NCI-H187 treated with DMSO at 0.1 percent for 48 hours (cell line): ENCODE measurements around the gene MTO1.
"Not testable (repeated sequence)": the region's sequence is repeated elsewhere in the genome, so short reads cannot be mapped to it uniquely, and the experiment has no call there.

Experiments
- DNase-seq: peaks from one replicate; lab custom pipeline; 2025; lab: John Stamatoyannopoulos, UW

Gene MTO1

GRCh38 chr6:73505142-73505541 is 43.6 kb downstream of the MTO1 start:
- no peak for DNase-seq

GRCh38 chr6:73505705-73506104 is 44.2 kb downstream of the MTO1 start:
- DNase-seq: not testable (repeated sequence)

DNA sequence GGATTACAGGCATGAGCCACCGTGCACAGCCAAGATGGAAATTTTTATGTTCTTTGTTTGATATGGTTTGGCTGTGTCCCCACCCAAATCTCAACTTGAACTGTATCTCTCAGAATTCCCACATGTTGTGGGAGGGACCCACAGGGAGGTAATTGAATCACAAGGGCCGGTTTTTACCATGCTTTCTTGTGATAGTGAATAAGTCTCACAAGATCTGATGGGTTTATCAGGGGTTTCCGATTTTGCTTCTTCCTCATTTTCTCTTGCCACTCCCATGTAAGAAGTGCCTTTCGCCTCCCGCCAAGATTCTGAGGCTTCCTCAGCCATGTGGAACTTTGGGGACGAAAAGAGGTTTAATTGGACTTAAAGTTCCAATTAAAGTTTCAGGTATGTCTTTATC is 44.7 kb downstream of the MTO1 start:
- DNase-seq: no peak

DNA sequence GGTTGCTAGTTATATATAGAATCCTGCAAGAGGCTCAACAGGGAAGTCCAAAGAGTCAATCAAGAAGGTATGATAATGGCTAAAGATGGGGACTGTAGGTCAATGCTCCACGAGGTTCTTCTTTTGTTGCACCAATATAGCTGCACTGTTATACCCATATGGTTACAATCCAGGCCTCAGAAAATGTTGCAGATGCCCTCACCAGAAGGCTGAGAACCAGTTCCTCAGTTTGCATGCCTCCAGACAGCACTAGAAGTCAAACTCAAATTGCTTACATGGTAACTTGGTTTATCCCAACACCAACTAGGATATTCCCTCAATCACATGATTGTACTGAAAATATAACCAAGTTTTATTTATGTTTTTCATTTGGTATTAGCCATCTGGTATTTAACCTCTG is 47.2 kb downstream of the MTO1 start:
- DNase-seq: no peak

DNA sequence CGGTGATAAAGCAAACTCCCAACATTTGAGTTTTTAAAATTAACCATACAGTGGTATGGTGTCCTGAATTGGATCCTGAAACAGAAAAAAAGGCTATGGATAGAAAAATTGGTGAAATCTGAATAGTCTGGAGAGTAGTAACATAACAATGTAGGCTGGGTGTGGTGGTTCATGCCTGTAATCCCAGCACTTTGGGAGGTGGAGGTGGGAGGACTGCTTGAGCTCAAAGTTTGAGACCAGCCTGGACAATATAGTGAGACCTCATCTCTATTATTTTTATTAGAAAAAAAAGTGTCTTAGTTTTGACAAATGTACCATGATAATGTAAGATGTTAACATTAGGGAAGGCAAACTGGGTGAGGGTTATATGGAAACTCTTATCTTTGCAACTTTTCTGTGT is 48.3 kb downstream of the MTO1 start:
- no peak for DNase-seq

- no peak for DNase-seq
These were observed 50.3 kb downstream of the MTO1 start for GRCh38 chr6:73511796-73512195.

- DNase-seq: no peak
These were observed 51.9 kb downstream of the MTO1 start for GRCh38 chr6:73513496-73513854.

DNA sequence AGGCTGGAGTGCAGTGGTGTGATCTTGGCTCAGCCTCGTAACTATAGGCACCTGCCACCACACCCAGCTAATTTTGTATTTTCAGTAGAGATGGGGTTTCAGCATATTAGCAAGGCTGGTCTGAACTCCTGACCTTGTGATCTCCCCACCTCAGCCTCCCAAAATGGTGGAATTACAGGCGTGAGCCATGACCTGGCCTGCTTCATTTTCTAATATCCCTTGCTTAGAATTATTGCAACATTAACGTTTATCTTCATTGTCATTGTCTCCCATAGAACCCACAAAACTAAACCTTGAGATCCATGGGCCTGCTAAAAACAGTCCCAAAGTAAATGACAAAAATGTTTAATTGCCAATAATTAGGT is 53.2 kb downstream of the MTO1 start:
- no peak for DNase-seq

- no peak for DNase-seq
These were observed 53.7 kb downstream of the MTO1 start for GRCh38 chr6:73515204-73515655.

DNA sequence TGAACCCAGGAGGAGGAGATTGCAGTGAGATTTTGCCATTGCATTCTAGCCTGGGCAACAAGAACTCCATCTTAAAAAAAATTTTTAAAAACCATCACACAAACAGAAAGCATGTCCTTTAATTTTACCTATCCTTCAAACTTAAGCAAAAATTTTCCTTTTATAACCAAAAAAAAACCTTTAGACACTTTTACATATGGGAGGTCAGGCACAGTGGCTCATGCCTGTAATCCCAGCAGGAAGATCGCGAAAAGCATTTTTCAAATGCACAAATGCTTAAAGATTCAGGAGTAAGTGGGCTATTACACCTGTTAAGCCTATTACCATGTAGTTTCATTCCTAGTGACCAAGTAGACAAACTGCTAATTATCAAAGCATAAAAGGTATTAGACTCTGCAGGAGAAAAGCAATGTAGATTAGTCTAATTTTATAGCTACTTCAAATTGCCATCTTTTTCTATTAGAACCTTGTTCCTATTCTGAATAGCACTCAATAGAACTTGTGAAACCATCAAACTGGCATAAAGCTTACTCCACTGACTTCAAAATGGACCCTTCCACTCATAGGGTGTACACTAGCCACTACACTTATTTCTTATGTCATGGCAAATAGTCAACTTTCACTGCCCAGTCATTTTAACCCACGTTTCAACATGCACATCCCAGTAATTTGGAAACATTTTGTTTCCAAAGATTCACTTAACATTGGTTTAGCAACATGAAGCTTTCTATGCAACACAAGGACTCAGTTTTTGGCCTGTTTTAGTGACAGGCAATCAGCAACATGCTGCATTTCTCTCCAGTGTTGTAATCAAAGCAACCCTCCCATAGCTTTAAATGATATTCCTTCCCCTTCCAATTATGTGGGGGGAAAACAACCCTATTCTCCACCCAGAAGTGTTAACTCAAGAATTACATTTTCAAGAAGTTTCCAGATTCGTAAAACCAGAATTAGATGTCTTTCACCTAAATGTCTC is 55.3 kb downstream of the MTO1 start:
- DNase-seq: no peak

DNA sequence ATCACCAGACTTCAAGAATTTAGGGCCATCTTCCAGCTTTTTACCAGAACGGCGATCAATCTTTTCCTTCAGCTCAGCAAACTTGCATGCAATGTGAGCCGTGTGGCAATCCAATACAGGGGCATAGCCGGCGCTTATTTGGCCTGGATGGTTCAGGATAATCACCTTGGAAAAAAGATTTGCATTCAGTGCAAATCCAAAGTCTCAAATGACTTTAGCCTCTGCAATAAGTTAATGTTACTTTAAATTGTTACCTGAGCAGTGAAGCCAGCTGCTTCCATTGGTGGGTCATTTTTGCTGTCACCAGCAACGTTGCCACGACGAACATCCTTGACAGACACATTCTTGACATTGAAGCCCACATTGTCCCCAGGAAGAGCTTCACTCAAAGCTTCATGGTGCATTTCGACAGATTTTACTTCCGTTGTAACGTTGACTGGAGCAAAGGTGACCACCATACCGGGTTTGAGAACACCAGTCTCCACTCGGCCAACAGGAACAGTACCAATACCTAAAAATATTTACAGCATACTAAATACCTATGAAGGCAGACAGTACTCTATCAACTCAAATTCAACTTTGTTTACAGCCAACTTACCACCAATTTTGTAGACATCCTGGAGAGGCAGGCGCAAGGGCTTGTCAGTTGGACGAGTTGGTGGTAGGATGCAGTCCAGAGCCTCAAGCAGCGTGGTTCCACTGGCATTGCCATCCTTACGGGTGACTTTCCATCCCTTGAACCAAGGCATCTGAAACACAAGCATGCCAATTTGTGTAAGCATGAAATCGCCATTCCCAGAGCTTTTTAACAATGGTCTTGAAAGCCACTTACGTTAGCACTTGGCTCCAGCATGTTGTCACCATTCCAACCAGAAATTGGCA is 56.8 kb downstream of the MTO1 start:
- not testable (repeated sequence) for DNase-seq

DNA sequence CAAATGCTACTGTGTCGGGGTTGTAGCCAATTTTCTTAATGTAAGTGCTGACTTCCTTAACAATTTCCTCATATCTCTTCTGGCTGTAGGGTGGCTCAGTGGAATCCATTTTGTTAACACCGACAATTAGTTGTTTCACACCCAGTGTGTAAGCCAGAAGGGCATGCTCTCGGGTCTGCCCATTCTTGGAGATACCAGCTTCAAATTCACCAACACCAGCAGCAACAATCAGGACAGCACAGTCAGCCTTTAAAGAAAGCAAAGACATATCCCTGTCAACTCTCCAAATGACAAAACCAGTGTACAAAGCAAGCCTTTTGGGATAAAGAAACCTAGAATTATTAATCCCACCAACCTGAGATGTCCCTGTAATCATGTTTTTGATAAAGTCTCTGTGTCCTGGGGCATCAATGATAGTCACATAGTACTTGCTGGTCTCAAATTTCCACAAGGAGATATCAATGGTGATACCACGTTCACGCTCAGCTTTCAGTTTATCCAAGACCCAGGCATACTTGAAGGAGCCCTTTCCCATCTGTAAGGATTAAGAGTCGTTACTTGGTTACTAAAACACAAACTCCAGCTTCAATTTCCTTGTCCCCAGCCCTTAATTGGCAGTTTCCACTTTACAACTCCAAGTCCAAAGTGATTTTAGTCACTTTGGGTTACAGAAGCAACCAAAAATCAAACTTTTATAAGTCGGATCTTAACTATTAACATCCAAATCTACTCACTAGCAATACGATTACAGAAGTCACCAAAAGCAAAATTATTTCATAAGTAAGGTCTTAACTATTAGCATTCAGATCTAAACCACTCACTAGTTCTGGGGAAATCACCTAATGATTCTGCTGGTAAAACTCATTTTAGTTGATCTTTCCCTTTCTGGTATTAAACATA is 57.7 kb downstream of the MTO1 start:
- not testable (repeated sequence) for DNase-seq

GRCh38 chr6:73519926-73520687 is 58.6 kb downstream of the MTO1 start:
- DNase-seq: no peak

- DNase-seq: peak; percentile 97
These were observed 59.3 kb downstream of the MTO1 start, which contains the start of gene EEF1A1 for GRCh38 chr6:73520688-73521350. Gene EEF1A1, minus strand, starts transcription at chr6:73521032. Its CDS starts 1,006 bp downstream, at chr6:73520026.

GRCh38 chr6:73521351-73521985 is 59.9 kb downstream of the MTO1 start:
- no peak for DNase-seq

GRCh38 chr6:73523434-73524123 is 62.0 kb downstream of the MTO1 start:
- DNase-seq: no peak

DNA sequence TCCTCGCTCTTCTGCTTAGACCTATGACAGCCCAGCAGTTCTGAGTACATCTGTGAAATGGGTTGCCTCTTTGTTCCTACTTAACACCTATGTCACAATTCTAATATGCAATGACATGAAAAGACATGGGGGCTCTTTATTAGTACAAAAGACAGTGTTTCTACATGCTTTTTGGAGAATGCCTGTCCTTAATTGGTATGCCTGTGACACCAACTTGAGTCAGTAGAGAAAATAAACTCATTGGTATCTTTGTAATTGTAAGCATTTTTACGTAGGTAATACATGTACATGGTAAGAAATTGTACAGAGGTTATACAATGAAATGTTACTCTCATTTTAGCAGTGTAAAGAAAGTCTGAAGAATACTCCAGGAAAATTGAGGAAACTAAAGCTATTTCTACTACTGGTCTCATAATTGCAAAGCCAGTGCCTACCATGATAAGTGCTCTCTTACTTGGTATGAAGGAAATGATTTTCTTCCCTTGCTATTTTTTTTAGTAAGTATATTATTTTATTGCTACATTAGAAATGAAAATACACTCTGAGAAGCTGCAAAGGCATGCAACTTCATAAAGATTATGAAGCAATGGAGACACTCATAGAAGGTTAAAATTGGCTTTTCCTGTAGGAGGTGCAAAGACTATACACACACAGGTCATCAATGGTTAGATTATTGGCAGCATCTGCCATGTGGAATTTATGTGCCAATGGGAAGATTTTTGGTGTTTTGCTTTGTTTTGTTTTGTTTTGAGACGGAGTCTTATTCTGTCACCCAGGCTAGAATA is 64.2 kb downstream of the MTO1 start:
- no peak for DNase-seq

- DNase-seq: no peak
These were observed 67.4 kb downstream of the MTO1 start for GRCh38 chr6:73528897-73529296.
